Fibroblast of lung (primary cell): ENCODE measurements around the gene ANAPC2. TPM values are rescaled to one million over a fixed set of nuclear protein-coding genes. Genes with fewer than 3 reads are reported as not detected.

Experiments
- DNase-seq, 2 donors: peaks; one replicate each; pipeline versions ENCODE4 v3.0.0 to v3.0.0-alpha.2; 2010; ENCODE audit warnings: low read depth in 2 of 2
- H2AFZ ChIP-seq: 2 replicates; pipeline ENCODE4 v1.5.1; 2012; ENCODE audit warnings: low read length, control low read depth, inconsistent platforms
- H3K27ac ChIP-seq: 2 replicates; pipeline ENCODE4 v1.5.1; 2011; ENCODE audit warnings: low read length, control low read depth; ENCODE audit not compliant: insufficient read depth
- H3K27me3 ChIP-seq: 2 replicates; pipeline ENCODE4 v1.5.1; 2011; ENCODE audit warnings: mild to moderate bottlenecking, low read length; ENCODE audit not compliant: control insufficient read depth, insufficient read depth
- H3K36me3 ChIP-seq: 2 replicates; pipeline ENCODE4 v1.5.1; 2011; ENCODE audit warnings: low read length; ENCODE audit not compliant: control insufficient read depth, insufficient read depth
- H3K4me1 ChIP-seq: 2 replicates; pipeline ENCODE4 v1.5.1; 2011; ENCODE audit warnings: low read length; ENCODE audit not compliant: control insufficient read depth, insufficient read depth; ENCODE audit errors: extremely low read depth
- H3K4me2 ChIP-seq: 2 replicates; pipeline ENCODE4 v1.5.1; 2011; ENCODE audit warnings: low read length, control low read depth; ENCODE audit not compliant: insufficient read depth; ENCODE audit errors: extremely low read depth
- H3K4me3 ChIP-seq, 4 experiments: fragments of 200-600 bp in 1 of 4; sonication (generic) in 1 of 4; replicated peaks in 1 of 4; 2 replicates each; pipeline ENCODE4 v1.5.1; 2011 to 2016; ENCODE audit warnings: low read length in 4 of 4, low read depth in 3 of 4, mild to moderate bottlenecking in 3 of 4, control low read depth in 2 of 4, inconsistent platforms in 1 of 4, mixed read lengths in 1 of 4; ENCODE audit not compliant: insufficient read depth in 1 of 4; ENCODE audit errors: control extremely low read depth in 1 of 4
- H3K79me2 ChIP-seq: 2 replicates; pipeline ENCODE4 v1.5.1; 2012; ENCODE audit warnings: mild to moderate bottlenecking, low read length, inconsistent platforms; ENCODE audit not compliant: control insufficient read depth, insufficient read depth
- H3K9ac ChIP-seq: 2 replicates; pipeline ENCODE4 v1.5.1; 2011; ENCODE audit warnings: mild to moderate bottlenecking, low read length, control low read depth; ENCODE audit not compliant: insufficient read depth
- H3K9me3 ChIP-seq: 2 replicates; pipeline ENCODE4 v1.5.1; 2012; ENCODE audit warnings: low read depth, low read length; ENCODE audit not compliant: control insufficient read depth, insufficient read depth
- H4K20me1 ChIP-seq: 2 replicates; pipeline ENCODE4 v1.5.1; 2011; ENCODE audit warnings: low read length; ENCODE audit not compliant: control insufficient read depth, insufficient read depth; ENCODE audit errors: extremely low read depth
- EZH2 ChIP-seq: IDR thresholded peaks from 2 replicates; pipeline ENCODE4 v1.5.1; 2012; ENCODE audit warnings: low read length, control low read depth, mild to moderate bottlenecking; ENCODE audit errors: missing control alignments
- polyA plus RNA-seq, 2 donors: library from polyadenylated mRNA; depleted of rRNA in 1 of 2; stranded (reverse) in 1 of 2; unstranded in 1 of 2; fragments of >200 nt; gene quantifications; 2 replicates each; pipeline ENCODE4 v1.2.1, GENCODE V29; 2011 to 2012; ENCODE audit warnings: missing spikeins in 1 of 2
- total RNA-seq: library from RNA; depleted of rRNA; stranded (reverse); fragments of >200 nt; gene quantifications from 2 replicates; pipeline ENCODE4 v1.2.1, GENCODE V29; 2014
- TF ChIP-seq, protein P1 (sequence below), 2 donors: IDR thresholded peaks in 1 of 2; conservative IDR thresholded peaks in 1 of 2; 1 replicate in 1 of 2; 2 replicates in 1 of 2; pipeline ENCODE4 v1.5.1; 2011 to 2012; ENCODE audit warnings: low read length in 2 of 2, control low read depth in 1 of 2, inconsistent platforms in 1 of 2, low read depth in 1 of 2, mild to moderate bottlenecking in 1 of 2

ANAPC2 gene
- total and polyA plus RNA-seq, 2 donors (not counting 1 experiment from before 2014, with no cell fraction given), result 9.1 to 18.0 TPM

DNA sequence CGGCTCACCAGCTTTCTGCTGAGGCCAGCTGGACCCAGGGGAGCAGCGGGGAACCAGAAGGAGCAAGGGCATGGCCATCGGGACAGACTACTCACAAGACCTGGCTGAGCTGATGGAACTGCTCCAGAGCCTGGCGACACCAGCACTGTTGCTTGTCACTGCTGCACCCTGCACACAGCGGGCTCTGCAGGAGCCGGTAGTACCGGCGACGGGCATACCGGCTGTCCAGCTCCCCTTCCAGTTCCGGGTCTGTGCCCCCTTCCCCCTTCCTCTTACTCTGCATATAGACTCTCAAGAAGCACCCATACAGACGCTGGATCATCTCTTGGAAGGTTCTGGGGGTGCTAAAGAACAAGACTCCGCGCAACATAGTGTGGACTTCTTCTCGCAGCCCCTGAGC lies 974 bp downstream of the ANAPC2 start:
- no peaks in the 10 kb centered on the region for H3K27me3 ChIP-seq
- H3K4me3 ChIP-seq, result peak overlapping the region; percentile 77 to 97 (median 96)
- DNase-seq, result no peak
- H3K4me2 ChIP-seq, result peak overlapping the region; percentile 81
- peaks cover 36% of the 10 kb centered on the region for H3K36me3 ChIP-seq
- no peaks in the 10 kb centered on the region for H3K9me3 ChIP-seq
- no peak overlapping the region for H2AFZ ChIP-seq
- no peak overlapping the region for H3K9ac ChIP-seq
- no peak overlapping the region for H3K27ac ChIP-seq
- TF ChIP-seq EZH2, result no peak
- TF ChIP-seq, protein P1, sequence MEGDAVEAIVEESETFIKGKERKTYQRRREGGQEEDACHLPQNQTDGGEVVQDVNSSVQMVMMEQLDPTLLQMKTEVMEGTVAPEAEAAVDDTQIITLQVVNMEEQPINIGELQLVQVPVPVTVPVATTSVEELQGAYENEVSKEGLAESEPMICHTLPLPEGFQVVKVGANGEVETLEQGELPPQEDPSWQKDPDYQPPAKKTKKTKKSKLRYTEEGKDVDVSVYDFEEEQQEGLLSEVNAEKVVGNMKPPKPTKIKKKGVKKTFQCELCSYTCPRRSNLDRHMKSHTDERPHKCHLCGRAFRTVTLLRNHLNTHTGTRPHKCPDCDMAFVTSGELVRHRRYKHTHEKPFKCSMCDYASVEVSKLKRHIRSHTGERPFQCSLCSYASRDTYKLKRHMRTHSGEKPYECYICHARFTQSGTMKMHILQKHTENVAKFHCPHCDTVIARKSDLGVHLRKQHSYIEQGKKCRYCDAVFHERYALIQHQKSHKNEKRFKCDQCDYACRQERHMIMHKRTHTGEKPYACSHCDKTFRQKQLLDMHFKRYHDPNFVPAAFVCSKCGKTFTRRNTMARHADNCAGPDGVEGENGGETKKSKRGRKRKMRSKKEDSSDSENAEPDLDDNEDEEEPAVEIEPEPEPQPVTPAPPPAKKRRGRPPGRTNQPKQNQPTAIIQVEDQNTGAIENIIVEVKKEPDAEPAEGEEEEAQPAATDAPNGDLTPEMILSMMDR (conservative IDR thresholded peaks at IDR 0.05 in 1 of 2, IDR thresholded peaks at IDR 0.05 in 1 of 2; ENCODE audit: low read depth in 1 of 2, low read length in 2 of 2), result no peak
- H4K20me1 ChIP-seq, result no peaks in the 10 kb centered on the region
- peaks cover 19% of the 10 kb centered on the region for H3K4me1 ChIP-seq
- peaks cover 36% of the 10 kb centered on the region for H3K79me2 ChIP-seq

DNA sequence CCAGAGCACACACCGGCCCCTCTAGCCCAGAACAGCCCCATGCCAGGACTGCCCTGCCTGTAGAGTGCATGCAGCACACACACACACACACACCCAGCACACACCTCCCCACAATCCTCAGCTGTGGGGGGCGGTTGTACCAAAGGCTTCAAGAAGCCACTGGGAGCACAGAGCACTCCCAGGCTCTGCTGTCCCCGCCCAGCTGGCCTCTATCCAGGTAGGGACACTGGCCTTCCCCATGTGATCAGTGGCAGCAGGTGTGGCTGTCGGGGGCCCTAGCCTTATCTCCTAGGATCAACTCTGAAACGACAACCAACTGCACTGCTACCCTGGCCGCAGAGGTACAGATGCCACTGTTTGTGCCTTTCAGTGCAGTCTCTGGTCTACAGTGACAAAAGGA lies 2.0 kb downstream of the ANAPC2 start:
- H3K79me2 ChIP-seq, result peaks cover 36% of the 10 kb centered on the region

DNA sequence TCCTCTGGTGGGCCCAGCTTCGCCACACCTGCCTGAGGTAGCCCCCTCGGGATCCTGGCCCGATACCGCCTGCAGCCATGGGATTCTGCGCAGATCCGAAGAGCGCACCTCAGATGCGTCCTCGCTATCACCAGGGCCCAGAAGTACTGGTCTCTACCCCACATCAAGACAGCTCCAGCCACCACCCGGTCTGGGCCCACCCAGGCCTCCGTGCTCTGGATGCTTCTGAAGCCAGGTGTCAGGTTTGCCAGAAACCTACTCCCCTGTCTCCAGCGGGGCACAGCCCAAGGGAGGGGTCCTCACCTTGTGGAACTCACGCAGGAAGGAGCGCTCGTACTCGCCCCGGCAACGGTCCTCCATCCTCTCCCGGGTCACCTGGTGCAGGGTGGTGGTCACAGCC lies 2.4 kb downstream of the ANAPC2 start:
- peaks cover 34% of the 10 kb centered on the region for H3K36me3 ChIP-seq

More for the DNA sequence above, 2.0 kb downstream of the ANAPC2 start:
- Histone ChIP-seq H3K27ac (no peak overlapping the region), H3K4me3 (peak overlapping the region in 1 of 4 experiments; percentile 97), H3K9ac (no peak overlapping the region), H3K4me1 (peaks cover 19% of the 10 kb centered on the region), H3K4me2 (no peak overlapping the region), H3K27me3 (no peaks in the 10 kb centered on the region), H2AFZ (no peak overlapping the region), H3K36me3 (peaks cover 34% of the 10 kb centered on the region), H3K9me3 (no peaks in the 10 kb centered on the region), H4K20me1 (no peaks in the 10 kb centered on the region)
- no peak for TF ChIP-seq EZH2
- TF ChIP-seq, protein P1 (conservative IDR thresholded peaks at IDR 0.05 in 1 of 2, IDR thresholded peaks at IDR 0.05 in 1 of 2; ENCODE audit: low read depth in 1 of 2, low read length in 2 of 2), result no peak
- DNase-seq, result no peak

More for the DNA sequence above, 2.4 kb downstream of the ANAPC2 start:
- H3K27me3 ChIP-seq, result no peaks in the 10 kb centered on the region
- H3K9me3 ChIP-seq, result no peaks in the 10 kb centered on the region
- TF ChIP-seq, protein P1 (conservative IDR thresholded peaks at IDR 0.05 in 1 of 2, IDR thresholded peaks at IDR 0.05 in 1 of 2; ENCODE audit: low read depth in 1 of 2, low read length in 2 of 2), result no peak
- TF ChIP-seq EZH2, result no peak
- H3K4me3 ChIP-seq, result no peak overlapping the region
- no peak overlapping the region for H3K4me2 ChIP-seq
- no peak overlapping the region for H3K27ac ChIP-seq
- peaks cover 31% of the 10 kb centered on the region for H3K79me2 ChIP-seq
- H3K9ac ChIP-seq, result no peak overlapping the region
- no peak overlapping the region for H2AFZ ChIP-seq
- H4K20me1 ChIP-seq, result no peaks in the 10 kb centered on the region
- H3K4me1 ChIP-seq, result peaks cover 19% of the 10 kb centered on the region
- DNase-seq, result no peak
